ENCODE data around the gene ACOT12. TPM values are rescaled to one million over a fixed set of nuclear protein-coding genes. Genes with fewer than 3 reads are reported as not detected.

ACOT12 gene
- total and polyA plus RNA-seq, 2 of the 13 experiments (the other 11 are each of a cell fraction or from before 2014, with no cell fraction given) = not detected

DNA sequence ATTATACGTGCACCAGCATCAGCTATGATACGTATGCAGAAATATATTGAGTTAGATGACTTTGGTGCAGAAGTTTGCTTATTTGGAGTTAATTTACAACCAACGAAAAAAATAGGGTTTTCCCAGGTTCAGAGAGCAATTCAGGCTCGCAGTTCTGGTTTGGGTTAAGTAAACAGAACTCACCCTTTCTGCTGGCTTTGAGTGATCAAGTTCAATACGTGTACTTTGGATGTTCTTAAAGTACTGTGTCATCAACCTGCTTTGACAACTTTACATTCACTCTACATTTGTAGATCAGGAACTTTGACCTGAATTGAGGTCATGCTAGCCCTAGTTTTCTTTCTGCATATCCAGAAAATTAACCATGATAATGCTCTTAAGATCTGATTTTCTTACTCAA is 40.7 kb downstream of the ACOT12 start (continued):
- TF ChIP-seq, protein P1, sequence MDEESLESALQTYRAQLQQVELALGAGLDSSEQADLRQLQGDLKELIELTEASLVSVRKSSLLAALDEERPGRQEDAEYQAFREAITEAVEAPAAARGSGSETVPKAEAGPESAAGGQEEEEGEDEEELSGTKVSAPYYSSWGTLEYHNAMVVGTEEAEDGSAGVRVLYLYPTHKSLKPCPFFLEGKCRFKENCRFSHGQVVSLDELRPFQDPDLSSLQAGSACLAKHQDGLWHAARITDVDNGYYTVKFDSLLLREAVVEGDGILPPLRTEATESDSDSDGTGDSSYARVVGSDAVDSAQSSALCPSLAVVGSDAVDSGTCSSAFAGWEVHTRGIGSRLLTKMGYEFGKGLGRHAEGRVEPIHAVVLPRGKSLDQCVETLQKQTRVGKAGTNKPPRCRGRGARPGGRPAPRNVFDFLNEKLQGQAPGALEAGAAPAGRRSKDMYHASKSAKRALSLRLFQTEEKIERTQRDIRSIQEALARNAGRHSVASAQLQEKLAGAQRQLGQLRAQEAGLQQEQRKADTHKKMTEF (CRISPR knock-in tag; IDR thresholded peaks at IDR 0.05) = peak; percentile 86
- TF ChIP-seq ZNF281 (CRISPR knock-in tag; IDR thresholded peaks at IDR 0.05; ENCODE audit: borderline replicate concordance) (no peak), ZNF558 (CRISPR knock-in tag; IDR thresholded peaks at IDR 0.05; ENCODE audit: borderline replicate concordance) (no peak), MTA3 (CRISPR knock-in tag; IDR thresholded peaks at IDR 0.05) (no peak), ZNF253 (CRISPR knock-in tag; IDR thresholded peaks at IDR 0.05; ENCODE audit: borderline replicate concordance) (no peak), ZNF773 (CRISPR knock-in tag; IDR thresholded peaks at IDR 0.05; ENCODE audit: borderline replicate concordance) (no peak), JUN (CRISPR knock-in tag; IDR thresholded peaks at IDR 0.05) (no peak; the same call in 1 of the 2 replicates), ETV6 (CRISPR knock-in tag; conservative IDR thresholded peaks at IDR 0.05) (no peak), CCAR2 (optimal IDR thresholded peaks at IDR 0.05; ENCODE audit: low read depth, low read length) (no peak), ZNF572 (CRISPR knock-in tag; IDR thresholded peaks at IDR 0.05) (no peak), NCOA1 (CRISPR knock-in tag; IDR thresholded peaks at IDR 0.05) (no peak), ETS1 (CRISPR knock-in tag; IDR thresholded peaks at IDR 0.05) (no peak), SMAD3 (CRISPR knock-in tag; IDR thresholded peaks at IDR 0.05) (peak; percentile 79), KLF13 (CRISPR knock-in tag; IDR thresholded peaks at IDR 0.05) (no peak), E2F1 (CRISPR knock-in tag; IDR thresholded peaks at IDR 0.05) (no peak), PTBP1 (IDR thresholded peaks at IDR 0.05; ENCODE audit: low read depth, low read length, poor library complexity, severe bottlenecking) (no peak), NFE2L1 (CRISPR knock-in tag; IDR thresholded peaks at IDR 0.05; ENCODE audit: borderline replicate concordance) (no peak), ZNF232 (CRISPR knock-in tag; IDR thresholded peaks at IDR 0.05; ENCODE audit: borderline replicate concordance) (no peak), LBX2 (CRISPR knock-in tag; IDR thresholded peaks at IDR 0.05; ENCODE audit: borderline replicate concordance) (no peak), ZNF510 (CRISPR knock-in tag; IDR thresholded peaks at IDR 0.05; ENCODE audit: low read depth) (no peak)
- TF ChIP-seq, protein P2, sequence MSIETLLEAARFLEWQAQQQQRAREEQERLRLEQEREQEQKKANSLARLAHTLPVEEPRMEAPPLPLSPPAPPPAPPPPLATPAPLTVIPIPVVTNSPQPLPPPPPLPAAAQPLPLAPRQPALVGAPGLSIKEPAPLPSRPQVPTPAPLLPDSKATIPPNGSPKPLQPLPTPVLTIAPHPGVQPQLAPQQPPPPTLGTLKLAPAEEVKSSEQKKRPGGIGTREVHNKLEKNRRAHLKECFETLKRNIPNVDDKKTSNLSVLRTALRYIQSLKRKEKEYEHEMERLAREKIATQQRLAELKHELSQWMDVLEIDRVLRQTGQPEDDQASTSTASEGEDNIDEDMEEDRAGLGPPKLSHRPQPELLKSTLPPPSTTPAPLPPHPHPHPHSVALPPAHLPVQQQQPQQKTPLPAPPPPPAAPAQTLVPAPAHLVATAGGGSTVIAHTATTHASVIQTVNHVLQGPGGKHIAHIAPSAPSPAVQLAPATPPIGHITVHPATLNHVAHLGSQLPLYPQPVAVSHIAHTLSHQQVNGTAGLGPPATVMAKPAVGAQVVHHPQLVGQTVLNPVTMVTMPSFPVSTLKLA (IDR thresholded peaks at IDR 0.05) = no peak
- TF ChIP-seq, protein P3, sequence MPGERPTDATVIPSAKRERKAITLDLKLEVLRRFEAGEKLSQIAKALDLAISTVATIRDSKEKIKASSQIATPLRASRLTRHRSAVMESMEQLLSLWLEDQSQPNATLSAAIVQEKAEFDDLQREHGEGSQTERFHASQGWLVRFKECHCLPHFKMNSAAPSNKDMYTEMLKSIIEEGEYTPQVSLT (CRISPR knock-in tag; IDR thresholded peaks at IDR 0.05; ENCODE audit: borderline replicate concordance, low read depth) = no peak
